Activated CD4-positive, alpha-beta T cell treated with anti-CD3 and anti-CD28 coated beads for 1 hour (primary cell): ENCODE results near the gene AUTS2.

Source experiments
- DNase-seq: peaks from one replicate; pipeline ENCODE4 v3.0.0-alpha.2; 2020

AUTS2 gene

DNA sequence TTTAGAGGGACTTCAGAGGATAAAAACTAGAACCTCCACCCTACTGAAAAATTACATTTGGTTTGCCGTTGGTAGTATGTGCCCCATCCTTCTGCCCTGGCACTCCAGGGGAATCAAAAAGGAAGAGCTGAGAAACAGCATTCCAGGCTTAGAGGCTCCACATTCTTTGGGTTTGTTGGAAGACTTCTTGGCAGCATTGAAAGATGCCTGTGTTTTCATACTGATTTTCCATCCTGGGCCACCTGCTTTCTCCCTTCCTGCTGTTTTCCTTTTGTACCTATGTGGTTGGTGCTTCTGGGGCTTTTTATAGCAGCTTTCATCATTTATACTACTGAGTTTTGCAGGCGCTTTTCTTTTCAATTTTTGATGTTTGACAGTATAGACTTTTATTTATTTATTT lies 61.7 kb downstream of the AUTS2 start:
- DNase-seq: no peak

DNA sequence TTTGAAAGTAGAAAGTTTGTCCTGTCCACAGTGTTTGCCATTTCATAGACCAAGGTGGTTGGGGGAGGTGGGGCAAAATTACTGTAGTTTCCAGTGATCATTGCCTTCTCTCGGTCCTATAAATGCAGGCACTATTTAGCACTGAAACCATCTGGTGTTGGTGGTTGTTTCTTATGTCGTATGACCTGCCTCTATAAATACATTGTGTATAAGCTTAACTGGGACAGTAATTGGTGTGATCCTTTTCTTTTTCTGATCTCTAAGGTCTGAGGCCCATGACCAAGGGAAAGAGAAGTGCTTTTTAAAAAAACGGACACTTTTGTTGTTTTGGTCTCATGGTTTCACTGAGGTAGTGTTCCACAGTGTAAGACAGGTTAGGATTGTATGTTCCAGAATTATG lies 63.1 kb downstream of the AUTS2 start:
- DNase-seq: no peak

DNA sequence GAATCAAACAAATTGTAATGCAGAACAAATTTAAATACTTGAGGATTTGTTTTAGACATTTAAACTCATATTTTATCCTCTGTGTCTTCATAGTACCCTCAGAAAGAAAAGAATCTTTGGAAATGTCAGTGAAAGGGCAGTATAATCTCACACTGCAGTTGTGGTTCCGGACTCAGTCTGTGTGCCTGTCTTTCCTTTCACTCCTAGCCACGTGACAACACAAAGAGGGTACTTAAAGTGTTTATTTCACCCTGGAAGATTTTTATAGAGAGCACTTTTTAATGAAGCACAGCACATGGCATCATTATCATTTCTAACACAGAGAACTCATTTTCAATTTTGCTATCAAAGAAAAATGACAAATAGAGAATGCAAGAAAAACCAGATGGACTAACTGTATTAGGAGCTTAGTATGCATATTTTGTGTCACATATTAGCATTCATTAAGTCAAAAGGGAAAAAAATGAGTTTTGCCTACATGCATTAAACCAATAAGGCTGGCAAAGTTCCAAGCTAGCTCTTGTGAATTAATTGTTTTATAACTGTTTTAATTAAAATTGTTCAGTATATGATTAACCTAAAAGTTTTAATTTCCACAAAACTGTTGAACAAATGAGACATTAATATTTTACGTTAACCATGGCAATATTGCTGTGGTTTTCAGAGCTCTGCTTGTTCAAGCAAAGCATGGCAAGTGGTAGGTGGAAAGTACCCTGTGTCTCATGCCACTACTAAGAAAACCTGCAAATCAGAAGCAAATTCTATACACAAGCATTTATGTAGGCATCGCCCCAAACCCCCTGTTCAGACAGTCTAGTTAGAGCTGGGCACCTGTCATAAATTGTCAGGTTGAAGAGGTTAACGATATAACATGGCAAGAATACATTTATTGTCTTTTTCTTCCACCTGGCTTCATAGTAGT lies 65.9 kb downstream of the AUTS2 start:
- no peak for DNase-seq

DNA sequence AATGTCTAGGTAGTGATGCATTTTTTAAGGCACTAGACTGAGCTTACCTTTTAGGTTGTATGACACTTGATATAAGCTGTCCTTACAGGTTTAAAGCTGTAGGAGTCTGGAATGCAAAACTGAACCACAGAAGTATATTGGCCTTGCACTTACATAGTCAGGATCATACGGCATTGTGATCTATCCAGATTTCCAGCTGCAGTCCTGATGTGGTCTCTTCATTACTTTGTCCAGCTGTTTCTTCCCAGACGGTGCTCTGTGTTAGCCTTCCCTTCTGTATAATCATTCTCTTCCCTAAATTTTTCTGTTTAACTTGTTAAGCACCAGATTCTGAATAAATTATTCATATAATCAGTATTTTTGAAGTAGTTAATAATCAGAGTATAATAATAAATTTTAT lies 67.1 kb downstream of the AUTS2 start:
- DNase-seq: no peak

DNA sequence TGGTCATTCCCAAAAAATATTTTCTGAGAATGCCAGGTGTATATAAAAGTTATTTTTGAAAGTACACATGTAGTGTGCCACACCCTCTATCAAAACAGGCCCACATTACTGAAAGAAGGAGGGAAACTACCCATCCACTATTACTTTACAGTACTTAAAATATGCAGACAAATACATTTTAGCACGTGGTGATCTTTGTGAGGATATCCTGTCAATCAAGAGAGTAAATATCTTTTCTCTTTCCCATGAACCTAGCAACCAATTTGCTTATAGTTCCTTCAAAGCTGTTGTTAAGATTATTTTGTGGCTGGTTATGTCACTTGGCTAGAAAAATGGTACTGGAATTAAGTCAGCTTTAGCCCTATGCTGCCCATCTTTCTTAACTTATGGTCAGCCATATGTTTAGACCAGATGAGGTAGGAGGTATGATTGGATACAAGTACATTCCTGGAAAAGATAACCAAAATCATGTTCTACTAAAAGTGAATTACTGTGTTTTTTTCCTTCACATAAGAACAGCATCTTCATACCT lies 70.1 kb downstream of the AUTS2 start:
- DNase-seq: no peak

DNA sequence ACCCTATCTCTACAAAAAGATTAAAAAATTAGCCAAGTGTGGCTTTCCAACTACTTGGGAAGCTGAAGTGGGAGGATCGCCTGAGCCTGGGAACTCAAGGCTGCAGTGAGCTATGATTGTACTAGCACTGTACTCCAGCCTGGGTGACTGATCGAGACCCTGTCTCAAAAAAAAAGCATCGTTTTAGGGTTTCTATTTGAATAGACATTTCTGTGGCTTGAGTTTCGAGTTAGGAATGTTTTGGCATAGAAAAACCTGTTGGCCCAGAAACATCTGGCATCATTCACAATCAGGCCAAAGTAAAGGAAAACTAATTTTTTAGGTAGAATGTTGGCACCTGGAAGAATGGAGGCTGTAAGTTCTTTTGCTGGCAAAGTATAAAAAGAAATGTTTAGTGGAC lies 72.4 kb downstream of the AUTS2 start:
- DNase-seq: no peak

DNA sequence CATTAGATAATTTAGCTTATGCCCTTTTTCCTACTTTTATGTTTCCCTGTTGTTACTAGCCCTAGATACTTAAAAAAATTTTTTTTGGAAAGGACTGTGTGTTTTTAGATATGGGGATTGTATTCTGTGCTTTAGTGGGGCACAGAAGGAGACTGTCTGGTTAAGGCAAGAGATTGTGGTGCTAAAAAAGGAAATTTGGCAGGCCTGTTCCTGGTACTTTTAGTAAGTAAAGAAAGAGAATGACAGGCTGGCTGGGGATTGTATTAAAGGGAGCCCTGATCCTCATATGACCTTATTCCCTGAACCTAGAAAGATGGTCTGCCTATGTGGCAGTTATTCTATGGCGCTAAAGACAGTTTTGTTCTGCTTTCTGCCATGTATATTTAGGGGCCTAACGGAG lies 74.8 kb downstream of the AUTS2 start:
- no peak for DNase-seq

DNA sequence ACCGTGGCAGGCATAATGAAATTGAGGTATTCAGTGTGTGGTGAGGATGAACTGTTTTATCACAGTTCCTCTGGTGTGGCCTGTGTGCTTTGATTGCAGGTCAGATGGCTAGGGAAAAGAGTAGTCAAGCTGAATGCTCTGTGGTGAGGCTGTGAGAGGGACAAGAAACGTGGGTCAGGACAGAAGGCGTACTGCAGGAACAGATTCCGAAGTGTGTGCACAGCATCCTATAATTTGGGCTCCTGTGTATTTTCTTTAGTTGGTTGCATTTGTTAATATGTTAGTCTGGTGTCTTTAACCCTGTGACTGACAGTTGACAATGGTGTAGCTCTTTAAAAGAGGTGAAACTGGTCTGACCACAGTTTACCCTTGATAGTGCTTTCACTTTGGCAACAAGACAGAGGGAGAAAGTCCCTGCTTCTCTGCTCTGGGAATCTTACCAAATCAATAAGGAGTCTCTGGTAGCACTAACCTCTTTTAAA lies 76.5 kb downstream of the AUTS2 start:
- DNase-seq: no peak

DNA sequence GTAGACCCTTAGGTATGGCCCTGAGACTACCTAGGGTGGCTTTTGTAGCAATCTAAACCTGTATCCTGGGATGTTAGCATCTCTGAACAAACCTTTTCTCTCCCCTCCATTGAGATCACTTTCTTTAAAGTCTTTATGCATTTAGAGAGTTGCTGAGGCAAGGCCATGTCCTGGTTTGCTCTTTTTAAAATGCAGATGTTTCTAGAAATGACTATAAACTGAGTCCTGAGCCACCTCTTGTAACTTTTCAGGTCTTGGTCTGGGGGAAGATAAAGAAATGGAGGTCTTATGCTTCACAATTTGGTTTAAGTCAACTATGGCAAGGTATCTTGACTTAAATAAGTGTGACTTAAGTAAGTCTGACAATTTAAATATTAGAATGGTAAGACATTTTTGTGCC lies 78.0 kb downstream of the AUTS2 start:
- no peak for DNase-seq

DNA sequence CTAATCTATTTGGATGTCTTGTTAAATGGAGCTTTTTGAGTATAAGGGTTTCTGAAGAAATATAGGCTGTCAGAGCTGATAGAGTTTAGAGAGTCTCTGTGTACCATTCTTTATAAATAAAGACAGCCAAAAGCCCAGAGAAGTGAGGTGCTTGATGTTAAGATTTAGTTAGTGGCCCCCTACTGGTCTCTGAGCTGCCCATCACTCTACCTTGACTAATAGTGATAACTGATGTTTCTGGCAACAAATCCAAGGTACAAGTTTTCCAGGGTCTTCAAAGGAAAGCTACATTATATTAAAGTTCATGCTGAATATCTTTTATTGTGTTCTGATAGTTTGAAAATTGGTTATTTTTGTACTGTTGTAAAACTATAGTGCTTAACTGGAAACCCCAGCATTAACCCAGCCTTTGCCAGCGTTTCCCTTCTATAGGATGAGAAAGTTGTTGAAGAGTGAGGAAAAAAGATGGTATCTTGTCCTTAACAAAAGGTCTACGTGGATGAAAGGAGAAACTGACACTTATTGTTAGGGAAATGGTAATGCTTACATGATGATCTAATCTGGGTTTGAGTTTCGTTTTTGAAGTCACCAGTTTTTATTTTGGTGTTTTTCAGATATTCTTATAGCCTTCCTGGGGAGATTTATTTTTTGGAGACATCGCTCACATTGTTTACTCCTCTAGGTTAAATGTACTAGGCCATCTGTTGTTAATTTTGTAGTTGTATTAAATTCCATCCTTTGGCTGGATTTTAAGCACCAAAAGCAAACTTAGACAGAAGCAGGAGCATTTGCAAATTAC lies 79.0 kb downstream of the AUTS2 start:
- DNase-seq: no peak

DNA sequence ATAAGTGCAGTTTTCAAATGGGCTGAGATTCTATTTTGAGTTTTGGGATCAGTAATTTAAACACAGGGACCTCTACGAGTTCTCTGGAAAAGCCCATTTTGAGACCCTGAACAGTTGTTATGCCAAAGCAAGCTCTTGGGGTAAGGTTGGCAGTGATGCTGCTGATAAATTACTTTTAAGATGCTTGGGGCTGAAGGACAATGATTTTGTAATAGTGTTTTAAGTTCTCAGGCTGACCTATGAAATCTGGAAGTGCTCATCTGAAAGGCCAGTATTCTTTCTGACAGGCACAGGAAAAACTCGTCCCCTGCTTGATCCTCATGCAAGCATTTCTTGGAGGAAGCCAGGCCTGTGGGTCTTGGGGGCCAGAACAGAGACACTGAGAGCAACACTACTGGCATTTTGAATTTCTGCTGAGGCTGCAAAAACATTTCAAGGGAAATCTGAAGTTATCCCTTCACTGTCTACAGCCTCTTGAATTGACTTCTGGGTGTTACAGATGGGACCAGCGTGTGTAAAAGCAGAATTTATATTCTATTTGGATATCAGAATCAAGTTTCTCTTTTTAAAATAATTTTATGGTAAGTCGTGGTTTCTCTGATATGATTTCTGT lies 79.7 kb downstream of the AUTS2 start:
- no peak for DNase-seq

DNA sequence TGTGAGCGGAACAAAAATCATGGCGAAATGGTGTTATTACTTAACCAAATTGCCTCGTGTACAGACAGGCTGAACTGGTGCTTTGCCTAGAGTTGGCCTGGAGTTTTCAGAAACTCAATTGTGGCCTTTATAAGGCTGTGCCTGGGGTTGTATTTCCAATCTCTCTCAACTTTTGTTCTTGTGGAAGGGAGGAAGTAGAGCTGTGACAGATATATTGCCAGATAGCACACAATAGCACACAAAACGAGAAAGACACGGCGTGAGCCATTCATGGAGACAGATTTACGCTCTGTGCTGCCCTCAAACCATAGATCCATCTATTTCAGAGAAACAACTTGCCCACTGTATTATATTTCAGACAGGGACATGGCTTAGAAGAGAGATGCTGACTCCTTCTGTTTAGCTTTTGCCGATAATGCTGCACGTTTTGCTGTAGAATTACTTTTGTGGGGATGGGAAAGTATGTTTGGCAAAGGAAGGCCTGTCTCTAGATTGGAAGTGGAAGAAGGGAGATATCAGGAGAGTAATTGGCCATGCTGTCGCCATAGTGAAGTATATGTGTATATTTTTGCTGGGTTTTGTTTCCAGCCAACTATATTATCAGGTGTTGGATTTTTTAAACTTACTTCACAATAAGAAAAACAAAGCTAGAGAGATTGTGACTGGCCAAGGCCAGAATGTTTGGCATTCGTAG lies 80.4 kb downstream of the AUTS2 start:
- DNase-seq: no peak

DNA sequence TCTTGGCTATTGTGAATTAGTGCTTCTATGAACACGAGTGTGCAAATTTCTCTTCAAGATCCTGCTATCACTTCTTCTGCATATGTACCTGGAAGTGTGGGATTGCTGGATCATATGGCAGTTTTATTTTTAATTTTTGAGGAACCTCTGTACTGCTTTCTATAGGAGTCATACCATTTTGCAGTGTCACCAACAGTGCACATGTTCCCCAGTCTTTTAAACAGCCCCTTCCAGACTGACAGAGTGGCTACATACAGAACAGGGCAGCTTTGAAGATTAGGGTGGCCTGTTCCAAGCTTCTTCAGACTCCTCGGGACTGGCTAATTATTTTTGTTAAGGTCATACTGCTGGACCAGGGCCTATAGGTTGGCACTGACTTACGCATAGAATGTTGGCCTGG lies 82.9 kb downstream of the AUTS2 start:
- no peak for DNase-seq

DNA sequence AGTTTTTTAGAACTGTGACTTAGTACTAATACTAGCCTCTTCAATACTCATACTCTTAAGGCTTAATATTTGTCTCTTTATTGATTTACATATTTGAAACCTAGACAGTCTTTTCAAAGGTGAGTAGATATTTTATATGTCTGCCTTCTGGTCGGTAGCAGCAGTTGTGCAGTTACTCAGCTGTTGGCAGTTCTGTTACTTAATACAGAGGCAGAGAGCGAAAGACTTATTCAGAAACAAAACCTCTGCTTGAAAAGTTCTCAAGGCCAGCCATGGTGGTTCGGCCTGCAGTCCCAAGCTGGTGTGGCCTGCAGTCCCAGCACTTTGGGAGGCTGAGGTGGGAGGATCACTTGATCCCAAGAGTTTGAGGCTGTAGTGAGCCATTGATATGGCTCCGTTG lies 84.2 kb downstream of the AUTS2 start:
- no peak for DNase-seq

DNA sequence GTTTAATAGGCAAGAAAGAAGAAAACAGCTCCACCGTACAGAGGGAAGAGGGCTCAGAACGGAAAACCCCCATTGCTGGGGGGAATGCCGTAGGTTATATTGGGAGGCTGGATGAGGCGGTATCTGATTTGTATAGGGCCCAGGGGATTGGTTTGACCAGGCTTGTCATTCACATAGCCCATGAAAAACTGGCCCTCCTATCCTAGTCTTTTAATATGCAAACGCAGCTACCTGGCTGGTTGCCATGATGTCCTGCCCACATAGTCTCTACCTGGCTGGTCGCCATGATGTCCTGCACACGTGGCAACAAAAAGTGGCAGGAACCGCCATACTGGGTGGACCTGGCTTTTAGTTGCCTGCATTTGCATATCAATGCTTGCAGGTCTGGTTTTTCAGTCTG lies 84.7 kb downstream of the AUTS2 start:
- no peak for DNase-seq

DNA sequence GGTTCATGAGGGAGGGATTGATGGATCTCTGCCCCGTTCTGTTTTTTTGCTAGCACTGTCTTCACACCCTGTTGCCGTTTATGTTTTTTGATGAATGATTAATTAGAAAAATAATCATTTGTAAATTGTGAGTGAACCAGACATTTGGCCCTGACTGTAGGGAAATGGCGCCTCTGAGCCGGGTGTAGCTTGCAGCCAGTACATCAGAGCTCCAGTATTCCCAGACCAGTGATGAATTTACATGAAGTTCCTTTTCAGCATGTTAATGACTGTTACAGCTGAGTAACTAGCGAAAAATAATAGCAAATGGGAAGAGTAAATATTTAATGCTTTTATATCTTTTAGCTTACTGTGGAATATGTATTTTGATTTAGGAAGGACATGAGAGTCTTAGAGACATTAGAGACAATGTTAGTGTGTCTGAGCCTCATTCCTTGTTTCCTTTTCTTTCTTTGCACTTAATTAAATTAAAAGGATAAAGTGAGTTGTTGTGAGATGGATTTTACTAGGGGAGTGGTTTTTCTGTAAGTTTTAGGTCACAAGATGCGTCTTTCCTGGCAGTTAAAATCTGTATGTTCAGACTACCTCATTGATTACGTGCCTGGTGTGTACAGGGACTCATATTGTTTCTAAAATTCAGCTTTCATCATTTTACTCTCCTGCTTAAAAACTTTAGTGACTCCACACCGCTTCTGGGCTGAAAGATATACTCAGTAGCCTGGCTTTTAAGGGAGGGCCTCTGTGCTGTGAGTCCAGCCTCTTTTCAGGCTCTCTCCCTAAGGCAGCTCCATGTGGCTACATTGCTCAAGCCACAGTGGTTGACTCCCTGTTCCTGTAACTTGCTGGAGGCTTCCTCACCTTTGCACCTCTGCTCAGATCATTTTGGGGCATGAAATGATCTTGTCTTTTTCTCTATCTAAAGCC lies 86.4 kb downstream of the AUTS2 start:
- no peak for DNase-seq

DNA sequence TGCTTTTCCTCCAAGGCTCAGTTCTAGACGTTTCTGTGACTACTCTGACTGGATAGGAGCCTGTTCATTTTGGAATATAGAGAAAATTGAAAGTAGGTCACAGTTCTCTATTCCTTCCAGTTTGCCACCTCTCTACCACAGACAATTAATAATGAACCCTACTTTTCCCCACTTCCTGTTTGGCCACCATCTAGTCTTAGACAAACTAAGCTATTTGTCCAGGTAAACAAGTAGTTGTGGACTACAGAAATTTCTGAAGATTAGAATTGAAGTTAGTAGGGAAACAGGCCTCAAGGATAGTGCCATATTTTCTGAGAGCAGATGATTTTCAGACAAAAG lies 87.0 kb downstream of the AUTS2 start:
- no peak for DNase-seq

DNA sequence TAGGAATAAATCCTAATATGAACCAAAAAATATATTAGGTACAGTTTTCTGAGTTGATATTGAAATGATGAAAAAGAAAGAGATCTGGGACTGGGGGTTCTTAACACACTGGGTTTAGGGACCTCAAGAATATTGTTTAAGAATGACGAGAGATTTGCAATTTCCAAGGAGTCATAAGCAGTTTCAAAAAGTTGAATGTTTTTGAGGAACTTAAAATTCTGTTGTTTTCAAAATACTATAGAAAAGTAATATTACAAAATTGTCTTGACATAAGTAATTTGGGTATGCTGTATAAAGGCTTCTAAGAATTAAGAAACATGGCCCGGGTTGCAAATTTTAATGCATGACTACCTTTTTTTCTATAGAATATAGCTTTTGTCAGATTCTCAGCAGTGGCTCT lies 88.1 kb downstream of the AUTS2 start:
- DNase-seq: no peak

DNA sequence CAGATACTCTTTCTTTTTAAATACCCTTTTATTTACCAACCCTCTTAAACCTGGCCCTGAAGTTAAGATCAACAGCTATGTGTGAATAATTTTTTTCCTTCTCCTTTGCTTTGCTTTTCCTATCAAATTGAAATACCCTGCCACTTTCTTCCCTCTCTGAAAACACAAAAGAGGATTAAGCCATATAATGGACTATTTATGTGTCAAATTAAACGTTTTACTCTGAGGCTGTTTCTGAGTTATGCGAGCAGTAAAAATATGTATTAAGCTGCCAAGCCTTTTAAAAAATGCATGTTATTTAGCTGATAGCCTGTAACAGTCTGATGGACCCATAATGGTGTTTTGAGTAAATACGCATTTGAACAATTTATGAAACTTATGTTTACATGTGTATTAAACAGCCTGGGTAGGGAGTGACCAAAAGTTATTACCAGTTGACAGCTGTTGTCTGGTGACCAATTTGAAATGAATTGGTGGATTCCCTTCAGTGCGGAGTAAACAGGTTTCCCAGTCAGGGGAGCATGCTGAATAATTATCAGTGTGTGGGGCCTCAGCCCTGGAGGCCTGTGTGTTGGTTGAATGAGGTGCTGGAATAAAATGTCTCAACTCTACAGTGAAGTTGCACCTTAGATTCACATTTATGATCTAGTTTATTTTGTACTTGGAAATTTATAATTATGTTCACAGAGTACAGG lies 89.6 kb downstream of the AUTS2 start:
- DNase-seq: no peak

DNA sequence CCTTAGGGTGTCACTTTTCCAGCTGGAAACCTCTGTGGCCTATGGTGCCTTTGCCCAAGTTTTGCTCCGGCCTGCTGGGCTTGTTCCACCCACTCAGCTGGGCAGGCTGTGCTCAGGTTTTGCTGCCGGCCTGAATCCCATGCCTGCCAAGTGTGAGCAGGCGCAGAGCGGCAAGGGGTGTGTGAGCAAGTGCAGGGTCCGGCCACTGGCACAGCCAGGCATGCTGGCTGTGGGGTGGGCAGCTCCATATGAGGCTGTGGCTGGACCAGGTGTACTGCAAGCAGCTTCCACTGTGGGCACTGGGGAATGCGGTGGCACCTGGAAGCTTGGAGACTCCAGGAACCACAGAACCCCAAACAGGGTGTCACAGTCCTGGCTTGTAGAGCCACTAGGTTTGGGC lies 92.1 kb downstream of the AUTS2 start:
- no peak for DNase-seq

DNA sequence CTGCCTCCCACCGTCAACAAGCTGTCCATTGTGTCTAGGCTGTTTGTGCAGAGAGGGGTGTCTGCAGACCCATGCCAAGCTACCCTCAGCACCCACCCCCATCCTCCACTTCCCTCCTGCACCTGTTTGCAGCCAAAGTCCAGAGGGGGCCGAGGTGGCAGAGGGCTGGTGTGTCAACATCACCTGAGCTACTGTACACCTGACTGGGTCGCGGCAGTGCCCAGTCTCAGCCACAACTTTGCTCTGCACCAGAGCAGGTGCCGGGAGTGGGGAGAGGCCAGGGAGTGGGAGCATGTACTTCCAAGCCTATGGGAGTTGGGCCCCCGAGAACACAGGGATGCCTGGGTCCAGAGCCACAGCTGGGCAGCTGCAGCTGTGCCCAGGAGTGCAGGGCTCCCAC lies 93.1 kb downstream of the AUTS2 start:
- no peak for DNase-seq
